Naive thymus-derived CD8-positive, alpha-beta T cell (primary cell): ENCODE results near the gene SYNDIG1. TPM values are rescaled to one million over a fixed set of nuclear protein-coding genes. Genes with fewer than 3 reads are reported as not detected.

Experiments
- ATAC-seq, 2 donors: fragments of 150-1000 bp; cut with Tn5 transposase in 1 of 2; sonication (Bioruptor Pico), chemical (Tn5 transposase) in 1 of 2; 1 replicate in 1 of 2; 2 replicates in 1 of 2; pipeline ENCODE4 v1.10.0; 2021; ENCODE audit warnings: mild to moderate bottlenecking in 2 of 2, moderate library complexity in 2 of 2
- POLR2A ChIA-PET: fragments of 350-600 bp; sonication (Branson Sonifier 250); formaldehyde crosslinking; loops from one replicate; lab custom pipeline; 2021; ENCODE audit warnings: antibody characterized with exemption; lab: Charles Lee
- DNase-seq, 10 donors: peaks; one replicate each; pipeline versions ENCODE4 v3.0.0 to v3.0.0-alpha.2; 2020 to 2022
- H3K27ac Mint-ChIP-seq, 10 donors: one replicate each; pipeline ENCODE4 v1.8.0; 2020 to 2022; ENCODE audit warnings: mild to moderate bottlenecking in 10 of 10, mixed read lengths in 10 of 10, moderate library complexity in 4 of 10, inconsistent platforms in 1 of 10
- H3K27me3 Mint-ChIP-seq, 5 donors: one replicate each; pipeline ENCODE4 v1.8.0; 2021 to 2022; ENCODE audit warnings: mixed read lengths in 5 of 5
- H3K36me3 Mint-ChIP-seq, 3 donors: one replicate each; pipeline ENCODE4 v1.8.0; 2020 to 2022; ENCODE audit warnings: mixed read lengths in 3 of 3, mild to moderate bottlenecking in 2 of 3, inconsistent platforms in 1 of 3
- H3K4me1 Mint-ChIP-seq, 4 donors: one replicate each; pipeline ENCODE4 v1.8.0; 2021 to 2022; ENCODE audit warnings: mixed read lengths in 4 of 4
- H3K4me3 Mint-ChIP-seq, 10 donors: one replicate each; pipeline ENCODE4 v1.8.0; 2020 to 2022; ENCODE audit warnings: mild to moderate bottlenecking in 10 of 10, mixed read lengths in 10 of 10, moderate library complexity in 6 of 10, inconsistent platforms in 1 of 10
- H3K9me3 Mint-ChIP-seq, 9 donors: one replicate each; pipeline ENCODE4 v1.8.0; 2020 to 2022; ENCODE audit warnings: mixed read lengths in 9 of 9, mild to moderate bottlenecking in 3 of 9, inconsistent platforms in 1 of 9, moderate library complexity in 1 of 9
- polyA plus RNA-seq, 3 donors: library from polyadenylated mRNA; unstranded; fragments of 300-500 nt; fragmentation: Illumina TruSeq; gene quantifications; one replicate each; pipeline ENCODE4 v1.2.3, GENCODE V29; 2021
- total RNA-seq, 8 experiments: library from RNA in 2 of 8; stranded (reverse) in 2 of 8; gene quantifications; one replicate each; pipeline ENCODE4 v1.2.3 and lab custom pipeline; 2021 to 2026

Gene SYNDIG1
- total and polyA plus RNA-seq, 5 experiments from 2014 or later, result not detected

GRCh38 chr20:24676978-24677370 lies 207.5 kb downstream of the SYNDIG1 start:
- Mint-ChIP-seq H3K4me3 (no peak overlapping the region), H3K4me1 (no peaks in the 10 kb centered on the region), H3K27ac (no peak overlapping the region), H3K36me3 (no peaks in the 10 kb centered on the region), H3K9me3 (no peaks in the 10 kb centered on the region), H3K27me3 (peaks cover 0 to 3% (median 0%) of the 10 kb centered on the region in 5 donors)
- DNase-seq, result no peak
- no peak for ATAC-seq
- POLR2A ChIA-PET, result no interaction called here

- DNase-seq (no peak), ATAC-seq (no peak)
- POLR2A ChIA-PET, result no interaction called here
- no peak overlapping the region for H3K27ac Mint-ChIP-seq
- no peaks in the 10 kb centered on the region for H3K4me1 Mint-ChIP-seq
- H3K9me3 Mint-ChIP-seq, result no peaks in the 10 kb centered on the region
- peaks cover 0 to 3% (median 0%) of the 10 kb centered on the region in 5 donors for H3K27me3 Mint-ChIP-seq
- no peak overlapping the region for H3K4me3 Mint-ChIP-seq
- H3K36me3 Mint-ChIP-seq, result no peaks in the 10 kb centered on the region
Measured at GRCh38 chr20:24677626-24678315, 208.3 kb downstream of the SYNDIG1 start.

- ATAC-seq (no peak), DNase-seq (no peak)
- POLR2A ChIA-PET, result no interaction called here
- Mint-ChIP-seq H3K27ac (no peak overlapping the region), H3K4me1 (no peaks in the 10 kb centered on the region), H3K9me3 (no peaks in the 10 kb centered on the region), H3K4me3 (no peak overlapping the region), H3K36me3 (no peaks in the 10 kb centered on the region), H3K27me3 (peaks cover 0 to 3% (median 0%) of the 10 kb centered on the region in 5 donors)
Measured at GRCh38 chr20:24678351-24679106, 209.1 kb downstream of the SYNDIG1 start.

GRCh38 chr20:24679448-24680047 lies 210.1 kb downstream of the SYNDIG1 start:
- no peaks in the 10 kb centered on the region for H3K36me3 Mint-ChIP-seq
- H3K9me3 Mint-ChIP-seq, result no peaks in the 10 kb centered on the region
- ATAC-seq (no peak), DNase-seq (no peak)
- POLR2A ChIA-PET, result no interaction called here
- peaks cover 0 to 3% (median 0%) of the 10 kb centered on the region in 5 donors for H3K27me3 Mint-ChIP-seq
- H3K4me3 Mint-ChIP-seq, result no peak overlapping the region
- no peak overlapping the region for H3K27ac Mint-ChIP-seq
- peaks cover 0 to 3% (median 0%) of the 10 kb centered on the region in 4 donors for H3K4me1 Mint-ChIP-seq

GRCh38 chr20:24681634-24682495 lies 212.4 kb downstream of the SYNDIG1 start:
- no peak for ATAC-seq
- Mint-ChIP-seq H3K4me3 (no peak overlapping the region), H3K36me3 (no peaks in the 10 kb centered on the region), H3K27me3 (peaks cover 0 to 3% (median 0%) of the 10 kb centered on the region in 5 donors), H3K27ac (no peak overlapping the region), H3K9me3 (no peaks in the 10 kb centered on the region), H3K4me1 (peaks cover 0 to 4% (median 0%) of the 10 kb centered on the region in 4 donors)
- POLR2A ChIA-PET, result no interaction called here
- DNase-seq, result no peak

GRCh38 chr20:24682496-24682985 lies 213.1 kb downstream of the SYNDIG1 start:
- Mint-ChIP-seq H3K9me3 (peaks cover 0 to 2% (median 0%) of the 10 kb centered on the region in 9 donors), H3K27me3 (peaks cover 0 to 5% (median 0%) of the 10 kb centered on the region in 5 donors), H3K36me3 (no peaks in the 10 kb centered on the region), H3K4me1 (peaks cover 0 to 4% (median 0%) of the 10 kb centered on the region in 4 donors), H3K4me3 (peak overlapping the region in 1 of 10 donors; percentile 56), H3K27ac (no peak overlapping the region)
- no peak for DNase-seq
- no peak for ATAC-seq
- POLR2A ChIA-PET, result no interaction called here

GRCh38 chr20:24683676-24684075 lies 214.2 kb downstream of the SYNDIG1 start:
- Mint-ChIP-seq H3K27ac (no peak overlapping the region), H3K4me3 (no peak overlapping the region), H3K4me1 (peaks cover 0 to 4% (median 0%) of the 10 kb centered on the region in 4 donors), H3K9me3 (peaks cover 0 to 7% (median 0%) of the 10 kb centered on the region in 9 donors), H3K27me3 (peaks cover 0 to 5% (median 0%) of the 10 kb centered on the region in 5 donors), H3K36me3 (no peaks in the 10 kb centered on the region)
- POLR2A ChIA-PET, result interaction anchor here (0.6 kb wide), 1 partner anchor 15 kb away, joined by 3 read pairs; no protein-coding TSS in a partner anchor
- no peak for ATAC-seq
- DNase-seq, result peak in 1 of 10 donors; percentile 7

GRCh38 chr20:24684421-24684871 lies 215.0 kb downstream of the SYNDIG1 start:
- Mint-ChIP-seq H3K27ac (no peak overlapping the region), H3K27me3 (peaks cover under 1 to 6% (median 3%) of the 10 kb centered on the region in 5 donors), H3K36me3 (no peaks in the 10 kb centered on the region), H3K4me3 (no peak overlapping the region), H3K4me1 (peaks cover 0 to 4% (median 0%) of the 10 kb centered on the region in 4 donors), H3K9me3 (peaks cover 0 to 7% (median 0%) of the 10 kb centered on the region in 9 donors)
- ATAC-seq (no peak), DNase-seq (no peak)
- POLR2A ChIA-PET, result interaction anchor here (0.6 kb wide), 1 partner anchor 16 kb away, joined by 3 read pairs; no protein-coding TSS in a partner anchor

GRCh38 chr20:24684956-24685691 lies 215.7 kb downstream of the SYNDIG1 start:
- Mint-ChIP-seq H3K4me3 (no peak overlapping the region), H3K9me3 (peaks cover 0 to 7% (median 0%) of the 10 kb centered on the region in 9 donors), H3K36me3 (no peaks in the 10 kb centered on the region), H3K4me1 (peaks cover 0 to 4% (median 0%) of the 10 kb centered on the region in 4 donors), H3K27me3 (peaks cover 1 to 11% (median 9%) of the 10 kb centered on the region in 5 donors), H3K27ac (no peak overlapping the region)
- POLR2A ChIA-PET, result no interaction called here
- DNase-seq, result no peak
- ATAC-seq, result no peak

- Mint-ChIP-seq H3K4me3 (no peak overlapping the region), H3K4me1 (peaks cover 0 to 4% (median 0%) of the 10 kb centered on the region in 4 donors), H3K36me3 (no peaks in the 10 kb centered on the region), H3K27me3 (peaks cover 1 to 13% (median 10%) of the 10 kb centered on the region in 5 donors), H3K9me3 (peaks cover 0 to 7% (median 0%) of the 10 kb centered on the region in 9 donors), H3K27ac (no peak overlapping the region)
- no peak for DNase-seq
- POLR2A ChIA-PET, result no interaction called here
- ATAC-seq, result no peak
Measured at GRCh38 chr20:24685736-24686135, 216.3 kb downstream of the SYNDIG1 start.

GRCh38 chr20:24686156-24686555 lies 216.7 kb downstream of the SYNDIG1 start:
- H3K4me1 Mint-ChIP-seq, result peaks cover 0 to 4% (median 0%) of the 10 kb centered on the region in 4 donors
- no peak overlapping the region for H3K27ac Mint-ChIP-seq
- DNase-seq, result no peak
- POLR2A ChIA-PET, result no interaction called here
- H3K4me3 Mint-ChIP-seq, result no peak overlapping the region
- H3K9me3 Mint-ChIP-seq, result peaks cover 0 to 7% (median 0%) of the 10 kb centered on the region in 9 donors
- H3K27me3 Mint-ChIP-seq, result peaks cover 1 to 13% (median 10%) of the 10 kb centered on the region in 5 donors
- no peak for ATAC-seq
- H3K36me3 Mint-ChIP-seq, result no peaks in the 10 kb centered on the region
